Keratinocyte (primary cell): ENCODE data around the gene GCNT1. TPM values are rescaled to one million over a fixed set of nuclear protein-coding genes. Genes with fewer than 3 reads are reported as not detected.
A peak's percentile ranks its signal among the peaks of the same experiment; 100 is the strongest.

Experiments
- DNase-seq: peaks from one replicate; pipeline ENCODE4 v3.0.0-alpha.2; 2011; ENCODE audit warnings: low read depth, missing footprints, low spot score
- FAIRE-seq: peaks from 2 replicates; lab custom pipeline; 2011; peaks lifted over from hg19 to GRCh38; lab: Jason Lieb, UNC
- H2AFZ ChIP-seq: 2 replicates; pipeline ENCODE4 v1.6.0; 2012; ENCODE audit warnings: low read length, control low read depth, inconsistent platforms; ENCODE audit not compliant: control insufficient read depth
- H3K27ac ChIP-seq: 2 replicates; pipeline ENCODE4 v1.5.1; 2011; ENCODE audit warnings: low read length; ENCODE audit not compliant: control insufficient read depth, insufficient read depth
- H3K27me3 ChIP-seq: 3 replicates; pipeline ENCODE4 v1.6.0; 2011; ENCODE audit warnings: low read length; ENCODE audit not compliant: control insufficient read depth, insufficient read depth; ENCODE audit errors: extremely low read depth
- H3K36me3 ChIP-seq, 2 experiments: 2 replicates in 1 of 2; 3 replicates in 1 of 2; pipeline ENCODE4 v1.5.1; 2011; ENCODE audit warnings: low read length in 2 of 2, mild to moderate bottlenecking in 1 of 2; ENCODE audit not compliant: control insufficient read depth in 2 of 2, insufficient read depth in 2 of 2; ENCODE audit errors: extremely low read depth in 1 of 2
- H3K4me1 ChIP-seq: 3 replicates; pipeline ENCODE4 v1.5.1; 2011; ENCODE audit warnings: low read length; ENCODE audit not compliant: control insufficient read depth, insufficient read depth; ENCODE audit errors: extremely low read depth
- H3K4me2 ChIP-seq: 3 replicates; pipeline ENCODE4 v1.6.0; 2011; ENCODE audit warnings: low read depth, low read length; ENCODE audit not compliant: control insufficient read depth, insufficient read depth; ENCODE audit errors: extremely low read depth
- H3K4me3 ChIP-seq, 3 experiments: fragments of 200-600 bp in 1 of 3; sonication (generic) in 1 of 3; 2 replicates in 2 of 3; 3 replicates in 1 of 3; pipeline ENCODE4 v1.5.1; 2011 to 2016; ENCODE audit warnings: low read length in 3 of 3, mild to moderate bottlenecking in 3 of 3, control low read depth in 2 of 3, inconsistent platforms in 1 of 3, low read depth in 1 of 3, mixed read lengths in 1 of 3, mixed run types in 1 of 3, moderate library complexity in 1 of 3; ENCODE audit not compliant: control insufficient read depth in 2 of 3, insufficient read depth in 2 of 3; ENCODE audit errors: extremely low read depth in 1 of 3
- H3K79me2 ChIP-seq: 2 replicates; pipeline ENCODE4 v1.6.0; 2012; ENCODE audit warnings: low read length; ENCODE audit not compliant: control insufficient read depth, insufficient read depth
- H3K9ac ChIP-seq: 3 replicates; pipeline ENCODE4 v1.6.0; 2011; ENCODE audit warnings: low read length; ENCODE audit not compliant: control insufficient read depth, insufficient read depth; ENCODE audit errors: extremely low read depth
- H3K9me1 ChIP-seq: 3 replicates; pipeline ENCODE4 v1.6.0; 2011; ENCODE audit warnings: low read length; ENCODE audit not compliant: control insufficient read depth, insufficient read depth; ENCODE audit errors: extremely low read depth
- H3K9me3 ChIP-seq: 2 replicates; pipeline ENCODE4 v1.5.1; 2012; ENCODE audit warnings: low read depth, low read length; ENCODE audit not compliant: control insufficient read depth
- H4K20me1 ChIP-seq: 3 replicates; pipeline ENCODE4 v1.6.0; 2011; ENCODE audit warnings: low read length; ENCODE audit not compliant: control insufficient read depth, insufficient read depth; ENCODE audit errors: extremely low read depth
- CTCF ChIP-seq, 3 experiments: IDR thresholded peaks in 1 of 3; conservative IDR thresholded peaks in 1 of 3; optimal IDR thresholded peaks in 1 of 3; 2 replicates in 2 of 3; 3 replicates in 1 of 3; pipeline versions ENCODE3 to v1.5.1; 2011; ENCODE audit warnings: low read length in 3 of 3, mild to moderate bottlenecking in 3 of 3, moderate library complexity in 2 of 3, control low read depth in 1 of 3, inconsistent platforms in 1 of 3; ENCODE audit not compliant: insufficient read depth in 2 of 3; ENCODE audit errors: extremely low read depth in 1 of 3
- EZH2 ChIP-seq: IDR thresholded peaks from one replicate; pipeline ENCODE4 v1.6.1; 2012; ENCODE audit warnings: inconsistent platforms, mild to moderate bottlenecking, low read length, moderate library complexity
- dilution Hi-C: fragments of 300-500 bp; cut with MboI; formaldehyde crosslinking; loops from one replicate; pipeline ENCODE4 v1.7.0; 2020; ENCODE audit warnings: low sequenced_read_pairs; ENCODE audit not compliant: extremely low pct_ligation_motif_present
- polyA minus RNA-seq, 3 experiments: library from RNA; depleted of rRNA, polyadenylated mRNA; stranded (reverse); fragments of >200 nt; gene quantifications; 1 replicate in 1 of 3; 2 replicates in 1 of 3; 3 replicates in 1 of 3; pipeline ENCODE4 v1.2.3, GENCODE V29; 2011
- polyA plus RNA-seq, 5 experiments: library from polyadenylated mRNA; depleted of rRNA in 3 of 5; stranded (reverse) in 3 of 5; stranded (forward) in 1 of 5; unstranded in 1 of 5; fragments of >200 nt; gene quantifications; 1 replicate in 1 of 5; 2 replicates in 3 of 5; 3 replicates in 1 of 5; pipeline versions ENCODE4 v1.2.1 to v1.2.3, GENCODE V29; 2011 to 2012; ENCODE audit warnings: missing spikeins in 2 of 5, low read depth in 1 of 5, low replicate concordance in 1 of 5

The GCNT1 gene
- polyA plus RNA-seq (6.4 to 9.4 TPM (median 7.5 TPM) in 3 replicates), polyA minus RNA-seq (8.3 to 14.6 TPM (median 8.5 TPM) in 3 replicates)
- 0.59 TPM for polyA plus RNA-seq (2011; ENCODE audit: low read depth)
- 4.9 and 7.5 TPM in 2 replicates for polyA plus RNA-seq (2011; cell fraction: cytosol; rRNA removed)
- polyA plus RNA-seq (2011; cell fraction: nucleus; rRNA removed), result 19.9 and 21.3 TPM in 2 replicates
- 0.75 and 6.6 TPM in 2 replicates for polyA plus RNA-seq (2012; ENCODE audit: low replicate concordance)
- polyA minus RNA-seq (2011; cell fraction: cytosol; rRNA and poly(A)+ RNA removed), result 5.4 TPM
- polyA minus RNA-seq (2011; cell fraction: nucleus; rRNA and poly(A)+ RNA removed), result 6.0 and 22.3 TPM in 2 replicates

GRCh38 chr9:76458903-76459693 is at the start of gene GCNT1:
Gene GCNT1 (plus strand): TSS chr9:76459182. CDS start chr9:76502382, 43,200 bp downstream.
- Histone ChIP-seq H3K27me3 (no peaks in the 10 kb centered on the region), H3K79me2 (no peaks in the 10 kb centered on the region), H3K36me3 (peaks cover 0 to 1% of the 10 kb centered on the region in 2 experiments), H3K9ac (peak within 1 kb of the TSS; percentile 82), H3K4me1 (peaks cover 11% of the 10 kb centered on the region), H4K20me1 (no peaks in the 10 kb centered on the region), H3K4me3 (peak within 1 kb of the TSS; percentile 70 to 96 (median 90)), H3K4me2 (peak within 1 kb of the TSS; percentile 93), H3K9me1 (no peaks in the 10 kb centered on the region), H3K27ac (peak within 1 kb of the TSS; percentile 63), H2AFZ (peak within 1 kb of the TSS; percentile 94), H3K9me3 (no peaks in the 10 kb centered on the region)
- TF ChIP-seq EZH2 (no peak), CTCF (optimal IDR thresholded peaks at IDR 0.05 in 1 of 3, IDR thresholded peaks at IDR 0.05 in 1 of 3, conservative IDR thresholded peaks at IDR 0.05 in 1 of 3; ENCODE audit: extremely low read depth in 1 of 3, insufficient read depth in 2 of 3, low read length in 3 of 3) (peak in 2 of 3 experiments; percentile 18 to 75)
- dilution Hi-C loops, result no loop called here
- peak; percentile 44 for DNase-seq
- no peak for FAIRE-seq

- no peak overlapping the region for H3K4me2 ChIP-seq
- H3K4me1 ChIP-seq, result no peaks in the 10 kb centered on the region
- no peaks in the 10 kb centered on the region for H3K9me1 ChIP-seq
- H3K27me3 ChIP-seq, result no peaks in the 10 kb centered on the region
- H3K9ac ChIP-seq, result no peak overlapping the region
- no peaks in the 10 kb centered on the region for H3K36me3 ChIP-seq
- no peak overlapping the region for H2AFZ ChIP-seq
- no peak overlapping the region for H3K27ac ChIP-seq
- H3K9me3 ChIP-seq, result no peaks in the 10 kb centered on the region
- dilution Hi-C loops, result no loop called here
- no peaks in the 10 kb centered on the region for H4K20me1 ChIP-seq
- H3K4me3 ChIP-seq, result no peak overlapping the region
- DNase-seq (no peak), FAIRE-seq (no peak)
- TF ChIP-seq CTCF (optimal IDR thresholded peaks at IDR 0.05 in 1 of 3, IDR thresholded peaks at IDR 0.05 in 1 of 3, conservative IDR thresholded peaks at IDR 0.05 in 1 of 3; ENCODE audit: extremely low read depth in 1 of 3, insufficient read depth in 2 of 3, low read length in 3 of 3), result no peak
- H3K79me2 ChIP-seq, result no peaks in the 10 kb centered on the region
Observed at GRCh38 chr9:76412638-76413037, 46.3 kb upstream of the GCNT1 start.
